Testis (tissue), 2 donors: ENCODE measurements around the gene TM6SF1.

Source experiments
- POLR2A ChIP-seq: fragments of 450-650 bp; IDR thresholded peaks from one replicate; pipeline ENCODE4 v1.6.1; 2017; ENCODE audit warnings: antibody characterized with exemption, mild to moderate bottlenecking, moderate library complexity
- TF ChIP-seq, protein P1 (sequence below), 3 experiments: fragments of 450-650 bp in 2 of 3; fragments of 200-600 bp in 1 of 3; sonication (generic) in 1 of 3; IDR thresholded peaks; one replicate each; pipeline ENCODE4 v1.5.1; 2016 to 2019; ENCODE audit warnings: antibody characterized with exemption in 3 of 3, mild to moderate bottlenecking in 2 of 3, moderate library complexity in 1 of 3

DNA sequence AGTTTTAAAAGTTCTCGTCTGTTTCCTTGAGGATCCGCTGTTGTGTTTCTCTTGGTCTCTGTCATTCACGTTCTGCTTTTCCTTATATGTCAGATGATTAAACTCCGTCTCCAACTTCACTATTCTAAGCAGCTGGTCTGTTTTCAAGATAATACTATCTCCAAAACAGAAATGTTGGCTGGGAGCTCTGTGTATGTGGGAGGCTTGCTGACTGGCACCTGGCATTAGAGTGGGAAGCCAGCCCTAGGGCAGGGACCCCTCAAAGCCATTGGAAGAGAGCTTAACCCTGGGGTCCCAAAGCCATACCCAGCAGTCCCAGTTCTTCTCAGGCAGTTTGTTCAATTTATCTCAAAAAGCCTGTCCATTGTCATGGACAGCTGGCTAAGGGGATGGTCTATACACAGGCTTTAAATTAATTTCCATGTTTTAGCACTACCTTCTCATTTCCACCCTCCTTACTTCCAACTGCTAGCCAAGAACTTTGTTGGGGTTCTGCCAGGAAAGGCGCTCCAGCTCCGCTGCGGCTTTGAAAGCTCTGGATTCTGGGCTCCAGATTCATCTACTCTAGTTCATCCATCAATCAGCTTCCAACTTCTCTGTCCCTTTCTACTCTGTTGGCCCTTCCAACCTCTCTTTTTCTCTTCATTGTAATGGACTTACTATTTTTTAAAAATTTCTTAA, 49.6 kb upstream of the TM6SF1 start:
- TF ChIP-seq, protein P1, sequence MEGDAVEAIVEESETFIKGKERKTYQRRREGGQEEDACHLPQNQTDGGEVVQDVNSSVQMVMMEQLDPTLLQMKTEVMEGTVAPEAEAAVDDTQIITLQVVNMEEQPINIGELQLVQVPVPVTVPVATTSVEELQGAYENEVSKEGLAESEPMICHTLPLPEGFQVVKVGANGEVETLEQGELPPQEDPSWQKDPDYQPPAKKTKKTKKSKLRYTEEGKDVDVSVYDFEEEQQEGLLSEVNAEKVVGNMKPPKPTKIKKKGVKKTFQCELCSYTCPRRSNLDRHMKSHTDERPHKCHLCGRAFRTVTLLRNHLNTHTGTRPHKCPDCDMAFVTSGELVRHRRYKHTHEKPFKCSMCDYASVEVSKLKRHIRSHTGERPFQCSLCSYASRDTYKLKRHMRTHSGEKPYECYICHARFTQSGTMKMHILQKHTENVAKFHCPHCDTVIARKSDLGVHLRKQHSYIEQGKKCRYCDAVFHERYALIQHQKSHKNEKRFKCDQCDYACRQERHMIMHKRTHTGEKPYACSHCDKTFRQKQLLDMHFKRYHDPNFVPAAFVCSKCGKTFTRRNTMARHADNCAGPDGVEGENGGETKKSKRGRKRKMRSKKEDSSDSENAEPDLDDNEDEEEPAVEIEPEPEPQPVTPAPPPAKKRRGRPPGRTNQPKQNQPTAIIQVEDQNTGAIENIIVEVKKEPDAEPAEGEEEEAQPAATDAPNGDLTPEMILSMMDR (IDR thresholded peaks at IDR 0.05): no peak
- TF ChIP-seq POLR2A: no peak
